H1 (cell line): ENCODE measurements around the gene SMTNL1. TPM values are rescaled to one million over a fixed set of nuclear protein-coding genes. Genes with fewer than 3 reads are reported as not detected.
A peak's percentile ranks its signal among the peaks of the same experiment; 100 is the strongest.

Experiments used
- BCL11A ChIP-seq, 2 experiments: IDR thresholded peaks; one replicate each; pipeline ENCODE4 v1.6.1; 2011; ENCODE audit warnings: low read depth in 2 of 2, low read length in 2 of 2, mild to moderate bottlenecking in 2 of 2
- MAFK ChIP-seq: IDR thresholded peaks from 2 replicates; pipeline ENCODE4 v1.6.1; 2012; ENCODE audit warnings: low read depth, mild to moderate bottlenecking, improper control_type of control experiment, low read length
- NANOG ChIP-seq: IDR thresholded peaks from 2 replicates; pipeline ENCODE4 v1.6.1; 2011; ENCODE audit warnings: low read length, low read depth, mild to moderate bottlenecking, inconsistent platforms; ENCODE audit not compliant: insufficient read depth, poor library complexity, severe bottlenecking
- RXRA ChIP-seq: IDR thresholded peaks from 2 replicates; pipeline ENCODE4 v1.6.1; 2011; ENCODE audit warnings: low read depth, mild to moderate bottlenecking, low read length, moderate library complexity; ENCODE audit not compliant: insufficient read depth
- SIRT6 ChIP-seq: IDR thresholded peaks from one replicate; pipeline ENCODE4 v1.7.1; 2012; ENCODE audit warnings: low read length, inconsistent platforms
- polyA plus RNA-seq, 7 experiments: library from polyadenylated mRNA; depleted of rRNA in 3 of 7; stranded (reverse) in 5 of 7; unstranded in 2 of 7; fragments of >200 nt in 5 of 7; fragments of 200-250 nt in 2 of 7; gene quantifications; 1 replicate in 5 of 7; 2 replicates in 1 of 7; 4 replicates in 1 of 7; pipeline versions ENCODE4 v1.2.1 to v1.2.3, GENCODE V29; 2011 to 2013; ENCODE audit warnings: missing spikeins in 2 of 7, mixed read lengths in 2 of 7
- total RNA-seq: library from RNA; stranded (reverse); fragmentation: NEBNext Ultra II Directional; extraction: Animal tissue kit (Norgen Biotek cat#: 25700); gene quantifications from 2 replicates; pipeline ENCODE4 v1.2.1, GENCODE V29; 2021
- TF ChIP-seq, protein P1 (sequence below): IDR thresholded peaks from 2 replicates; pipeline ENCODE4 v1.6.1; 2011; ENCODE audit warnings: low read depth, mild to moderate bottlenecking, low read length; ENCODE audit not compliant: insufficient read depth

Gene SMTNL1
- total and polyA plus RNA-seq, 2 of the 8 experiments (the other 6 are each of a cell fraction or from before 2014, with no cell fraction given): 0.18 TPM; not detected in 1

DNA sequence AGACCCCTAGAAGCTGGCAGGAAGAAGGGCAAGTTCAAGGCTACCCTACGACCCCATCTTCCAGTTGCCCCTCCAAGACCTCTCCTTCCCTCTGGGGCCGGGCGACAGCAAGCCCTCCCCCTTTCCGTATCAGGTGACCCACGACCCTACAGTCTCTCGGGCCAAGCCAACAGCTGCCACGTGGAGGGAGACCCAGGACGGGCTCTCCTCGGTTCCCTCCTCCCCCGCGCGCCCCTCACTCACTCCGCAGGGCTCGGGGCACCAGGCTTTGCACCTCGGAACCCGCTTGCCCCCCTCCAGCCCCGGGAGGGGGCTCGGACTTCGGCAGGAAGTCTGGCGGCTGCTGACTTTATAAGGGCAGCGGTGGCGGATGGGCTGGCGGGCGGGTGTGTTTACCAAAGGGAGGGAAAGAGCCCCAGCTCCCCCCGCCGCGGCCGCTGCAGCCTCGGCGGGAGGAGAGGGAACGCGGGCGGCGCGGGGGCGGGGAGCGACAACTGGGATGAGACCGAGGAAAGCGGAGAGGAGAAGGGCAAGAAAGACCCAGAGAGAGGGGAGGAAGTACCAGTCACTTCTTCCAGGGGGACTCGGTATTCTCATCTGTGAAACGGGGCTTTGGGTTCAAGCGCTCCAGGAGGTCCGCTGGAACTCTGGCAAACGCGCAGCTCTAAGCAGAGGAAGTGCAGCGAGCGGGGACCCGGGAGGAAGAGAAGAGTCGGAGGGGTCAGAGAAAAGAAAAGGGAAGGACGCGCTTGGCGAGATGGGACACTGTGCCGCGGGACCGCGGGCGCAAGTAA, 22.7 kb upstream of the SMTNL1 start (continued):
- TF ChIP-seq MAFK: no peak
- no peak for TF ChIP-seq RXRA
- TF ChIP-seq, protein P1, sequence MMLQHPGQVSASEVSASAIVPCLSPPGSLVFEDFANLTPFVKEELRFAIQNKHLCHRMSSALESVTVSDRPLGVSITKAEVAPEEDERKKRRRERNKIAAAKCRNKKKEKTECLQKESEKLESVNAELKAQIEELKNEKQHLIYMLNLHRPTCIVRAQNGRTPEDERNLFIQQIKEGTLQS: 0 out of 2 replicates have a peak, but pooled peaks have one; percentile 9
- TF ChIP-seq SIRT6: no peak
- no peak for TF ChIP-seq BCL11A (IDR thresholded peaks at IDR 0.05; ENCODE audit: low read depth in 2 of 2, low read length in 2 of 2)
- no peak for TF ChIP-seq NANOG
